Measurements from ENCODE around the gene KLHL21.
"Not testable (repeated sequence)": the region's sequence is repeated elsewhere in the genome, so short reads cannot be mapped to it uniquely, and the experiment has no call there.

Gene KLHL21

GRCh38 chr1:6624710-6625583, 22.3 kb upstream of the KLHL21 start, which contains the start of gene THAP3:
THAP3 (plus strand) TSS chr1:6624868; CDS start chr1:6625219, 351 bp downstream.
- DNase-seq = peak; percentile 90

GRCh38 chr1:6623269-6623965, 20.7 kb upstream of the KLHL21 start:
- DNase-seq = no peak

DNA sequence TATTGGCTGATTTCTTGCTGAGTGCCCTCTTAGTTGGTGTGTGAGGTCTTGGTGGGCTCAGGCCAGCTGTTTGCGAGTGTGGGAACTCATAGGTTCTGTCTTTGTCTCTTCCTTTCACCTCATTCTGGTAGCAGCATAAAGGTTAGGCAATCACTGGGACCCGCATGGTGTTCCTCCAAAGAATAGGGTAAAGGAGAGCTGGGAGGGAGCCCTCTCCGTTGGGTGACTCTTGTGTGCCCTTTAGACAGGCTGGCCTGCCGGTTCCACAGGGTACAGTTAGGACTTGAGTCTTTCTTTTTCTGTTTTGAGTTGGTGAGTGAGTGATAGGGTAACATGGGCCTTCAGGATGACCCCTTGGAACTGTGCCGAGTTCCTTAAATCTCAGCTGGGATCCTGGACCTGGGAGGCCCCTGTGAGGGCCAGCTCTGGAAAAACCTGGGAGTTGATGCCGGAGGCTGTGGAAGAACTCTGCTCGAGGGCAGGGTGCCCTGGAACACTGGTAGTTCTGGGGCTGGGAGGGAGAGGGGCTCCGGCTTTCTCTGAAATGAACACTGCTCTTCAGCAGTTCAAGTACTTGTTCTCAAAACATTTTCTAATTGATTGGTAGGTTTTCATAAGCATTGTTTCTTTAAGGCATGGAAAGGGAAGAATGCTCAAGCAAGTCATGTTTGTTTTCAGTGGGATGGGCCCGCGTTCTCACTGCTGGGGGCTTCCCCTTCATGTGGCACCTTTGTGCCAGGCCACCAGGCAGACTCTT, 19.9 kb upstream of the KLHL21 start:
- no peak for DNase-seq

DNA sequence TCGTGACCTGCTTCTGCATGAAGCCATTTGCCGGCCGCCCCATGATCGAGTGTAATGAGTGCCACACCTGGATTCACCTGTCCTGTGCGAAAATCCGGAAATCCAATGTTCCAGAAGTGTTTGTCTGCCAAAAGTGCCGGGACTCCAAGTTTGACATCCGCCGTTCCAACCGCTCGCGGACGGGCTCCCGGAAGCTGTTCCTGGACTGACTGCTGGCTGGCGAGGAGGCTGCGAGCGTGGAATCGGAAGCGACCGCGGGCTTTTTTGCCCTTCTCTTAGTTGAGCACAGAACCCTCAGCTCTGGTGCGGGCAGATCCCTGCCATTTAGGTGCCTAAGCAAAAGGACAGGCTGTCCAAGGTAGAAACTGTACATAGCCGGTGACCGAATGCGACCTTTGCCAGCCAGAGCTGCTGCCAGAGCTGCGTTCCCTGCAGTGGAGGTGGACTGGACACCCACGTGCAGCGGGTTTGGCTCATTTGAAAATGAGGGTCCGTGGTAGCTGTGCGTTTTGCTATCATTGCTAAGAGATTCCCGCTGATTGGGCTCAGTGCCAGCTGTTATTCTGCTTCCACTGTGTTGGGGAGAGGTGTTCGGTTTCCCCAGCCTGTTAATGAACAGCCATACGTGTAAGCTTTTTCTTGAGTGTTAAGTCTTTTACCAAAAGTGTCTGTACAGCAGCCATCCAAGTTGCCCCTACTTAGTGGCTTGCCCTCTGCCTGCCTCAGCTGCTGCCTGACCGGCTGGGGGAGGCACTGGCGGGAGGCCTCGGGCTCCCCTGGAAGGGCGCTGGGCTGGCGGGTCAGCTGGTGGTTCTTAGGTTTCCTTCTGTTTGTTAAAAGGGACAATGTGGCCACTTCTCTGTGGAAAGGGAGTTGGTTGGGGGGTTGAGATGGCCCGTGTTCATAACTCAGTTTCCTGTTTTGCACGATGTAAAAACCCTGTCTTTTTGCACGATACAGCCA, 19.0 kb upstream of the KLHL21 start:
- no peak for DNase-seq

DNA sequence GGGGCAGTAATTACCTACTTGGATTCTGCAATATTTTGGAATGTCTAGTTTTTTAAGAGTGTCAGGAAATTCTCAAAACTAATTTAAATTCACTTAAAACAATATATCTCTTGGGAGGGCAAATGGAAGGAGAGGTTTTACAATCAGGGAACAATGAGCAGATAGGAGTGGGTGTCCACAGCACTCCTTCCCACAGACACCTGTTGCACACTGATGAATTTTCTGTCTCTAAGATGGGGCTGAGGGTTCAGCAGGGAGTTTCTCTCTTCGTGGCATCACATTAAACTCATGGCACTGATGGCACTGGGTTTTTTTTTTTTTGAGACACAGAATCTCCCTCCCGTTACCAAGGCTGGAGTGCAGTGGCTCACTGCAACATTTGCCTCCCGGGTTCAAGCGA, 16.4 kb upstream of the KLHL21 start:
- DNase-seq = no peak

- no peak for DNase-seq
Observed at GRCh38 chr1:6614929-6615785, 12.5 kb upstream of the KLHL21 start.

- peak; percentile 76 for DNase-seq
Observed at GRCh38 chr1:6614019-6614928, 11.6 kb upstream of the KLHL21 start.

DNA sequence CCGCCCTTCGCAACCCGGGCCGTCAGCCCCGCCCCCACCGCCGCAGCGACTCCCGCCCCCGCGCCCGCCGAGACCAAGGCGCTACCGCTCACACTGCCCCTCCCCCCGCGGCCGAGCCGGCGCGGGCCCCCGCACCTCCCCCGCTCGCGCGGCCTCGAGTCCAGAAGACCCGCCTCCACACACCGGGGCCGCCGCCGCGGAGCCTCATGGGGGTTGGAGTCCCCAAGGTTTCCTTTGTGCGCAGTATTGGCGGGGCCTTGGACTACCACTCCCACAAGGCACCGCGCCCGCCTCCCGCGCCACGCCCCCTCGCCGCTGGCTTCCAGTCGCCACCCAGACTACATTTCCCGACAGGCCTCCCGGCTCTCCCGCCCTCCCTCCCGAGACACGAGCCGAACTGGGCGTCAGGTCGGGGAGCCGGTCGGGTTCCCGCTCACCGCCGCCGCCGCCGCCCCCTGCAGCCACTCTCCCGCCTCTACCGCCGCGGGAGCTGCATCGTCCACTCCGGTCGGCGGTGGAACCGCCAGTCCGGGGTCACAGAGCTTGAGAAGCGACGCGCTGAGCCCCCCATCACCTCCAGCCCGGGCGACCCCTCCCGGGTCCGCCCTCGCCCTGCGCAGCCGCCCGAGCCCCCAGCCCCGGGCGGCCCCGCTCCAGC, 10.8 kb upstream of the KLHL21 start, which contains the start of gene PHF13:
Gene PHF13 (plus strand): TSS at position 371 of the 658 bp plus-strand sequence. CDS start 336 bp downstream, outside the sequence.
- DNase-seq = peak; percentile 100

GRCh38 chr1:6612641-6613360, 10.1 kb upstream of the KLHL21 start:
- DNase-seq = no peak

GRCh38 chr1:6603915-6604558, 1.4 kb upstream of the KLHL21 start:
- DNase-seq = peak; percentile 85

DNA sequence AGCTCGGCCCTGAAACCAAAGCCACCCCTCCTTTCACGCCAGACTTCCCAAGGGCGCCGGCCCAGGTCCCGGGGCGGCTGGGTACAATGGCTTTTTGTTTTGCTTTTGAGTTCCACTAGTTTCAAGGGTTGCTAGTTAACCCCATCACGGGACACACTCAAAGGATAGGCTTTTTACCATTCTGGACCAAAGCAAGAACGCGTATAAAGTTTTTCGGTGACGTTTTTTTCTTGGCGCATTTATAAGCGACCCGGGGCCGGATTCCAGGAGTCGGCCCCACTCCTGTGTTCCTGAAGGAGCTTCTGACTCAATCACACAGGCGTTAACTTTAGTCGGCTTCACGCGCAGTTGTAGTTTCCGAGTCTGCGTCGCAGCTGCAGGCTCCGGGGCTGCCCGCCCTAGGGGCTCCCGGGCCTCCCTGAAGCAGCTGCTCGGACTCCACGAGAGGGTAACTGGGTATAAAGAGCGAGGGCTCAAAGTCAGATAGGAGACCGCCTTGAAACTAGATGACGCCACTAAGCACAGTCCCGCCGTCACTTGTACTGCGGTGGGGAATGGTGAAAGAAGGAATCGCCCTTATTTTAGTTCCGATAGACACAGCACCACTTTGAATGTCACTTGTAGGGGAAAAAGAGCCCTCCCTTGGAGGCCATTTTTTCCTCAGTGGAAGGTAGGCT, 707 bp upstream of the KLHL21 start:
- DNase-seq = peak; percentile 91

DNA sequence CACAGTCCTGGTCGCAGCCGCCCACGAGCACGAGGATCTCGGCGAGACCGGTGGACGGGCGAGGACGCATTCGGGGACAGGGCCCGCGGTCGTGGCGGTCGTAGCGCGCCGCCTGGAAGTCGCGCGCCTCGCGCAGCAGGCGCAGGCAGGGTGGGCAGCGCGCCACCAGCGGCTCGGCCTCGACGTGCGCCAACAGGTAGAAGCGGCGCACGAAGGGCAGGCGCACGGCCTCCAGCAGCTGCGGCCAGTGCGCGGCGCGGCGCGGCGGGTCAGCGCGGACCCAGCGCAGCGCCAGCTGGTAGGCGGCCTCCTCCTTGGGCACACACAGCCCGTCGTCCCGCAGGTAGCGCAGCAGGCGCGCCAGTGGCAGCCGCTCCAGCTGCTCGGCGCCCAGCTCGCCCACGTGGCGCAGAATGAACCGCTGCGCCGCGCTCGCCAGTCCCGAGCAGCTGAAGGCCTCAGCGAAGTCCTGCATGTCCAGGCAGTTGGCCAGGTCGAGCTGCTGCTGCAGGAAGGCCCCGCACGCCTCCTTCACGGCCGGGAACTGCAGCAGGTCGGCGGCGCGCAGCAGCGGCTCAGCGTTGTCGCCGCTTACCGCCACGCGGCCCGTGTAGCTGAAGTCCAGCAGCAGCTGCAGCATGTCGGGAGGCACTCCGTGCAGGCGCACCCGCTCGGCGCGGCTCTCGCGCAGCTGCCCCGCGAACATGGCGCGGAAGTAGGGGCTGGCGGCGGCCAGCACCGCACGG, 573 bp downstream of the KLHL21 start:
- peak; percentile 49 for DNase-seq

- peak; percentile 71 for DNase-seq
Observed at GRCh38 chr1:6601049-6601922, 1.4 kb downstream of the KLHL21 start.

GRCh38 chr1:6600410-6601048, 2.1 kb downstream of the KLHL21 start:
- DNase-seq = no peak

GRCh38 chr1:6599991-6600390, 2.7 kb downstream of the KLHL21 start:
- not testable (repeated sequence) for DNase-seq

All from right hindlimb (tissue), 1 donor.